ENCODE results near the gene LIPG.

Gene LIPG

GRCh38 chr18:49596687-49597086 is 34.8 kb downstream of the LIPG start:
- no peak overlapping the region for H3K27ac Mint-ChIP-seq
- H3K27me3 Mint-ChIP-seq: peaks cover 21% of the 10 kb centered on the region
- no peak overlapping the region for H3K4me3 Mint-ChIP-seq
- H3K9me3 Mint-ChIP-seq: no peaks in the 10 kb centered on the region
- H3K4me1 Mint-ChIP-seq: peaks cover 6% of the 10 kb centered on the region
- CTCF ChIA-PET: no interaction called here
- no peaks in the 10 kb centered on the region for H3K36me3 Mint-ChIP-seq
- no peak for DNase-seq

- DNase-seq: no peak
- peaks cover 6% of the 10 kb centered on the region for H3K4me1 Mint-ChIP-seq
- H3K9me3 Mint-ChIP-seq: no peaks in the 10 kb centered on the region
- H3K4me3 Mint-ChIP-seq: no peak overlapping the region
- H3K36me3 Mint-ChIP-seq: no peaks in the 10 kb centered on the region
- H3K27ac Mint-ChIP-seq: no peak overlapping the region
- peaks cover 25% of the 10 kb centered on the region for H3K27me3 Mint-ChIP-seq
- CTCF ChIA-PET: no interaction called here
Measured at GRCh38 chr18:49597157-49597931, 35.5 kb downstream of the LIPG start.

- Mint-ChIP-seq H3K27ac (no peak overlapping the region), H3K27me3 (peaks cover 46% of the 10 kb centered on the region), H3K4me3 (no peak overlapping the region), H3K36me3 (no peaks in the 10 kb centered on the region), H3K9me3 (no peaks in the 10 kb centered on the region), H3K4me1 (peaks cover 6% of the 10 kb centered on the region)
- DNase-seq: no peak
- CTCF ChIA-PET: no interaction called here
Measured at GRCh38 chr18:49601211-49601610, 39.4 kb downstream of the LIPG start.

GRCh38 chr18:49608366-49609255 is 46.8 kb downstream of the LIPG start:
- Mint-ChIP-seq H3K27ac (no peak overlapping the region), H3K9me3 (no peaks in the 10 kb centered on the region), H3K4me3 (no peak overlapping the region), H3K4me1 (no peaks in the 10 kb centered on the region), H3K36me3 (no peaks in the 10 kb centered on the region), H3K27me3 (peaks cover 30% of the 10 kb centered on the region)
- no peak for DNase-seq
- CTCF ChIA-PET: no interaction called here

- Mint-ChIP-seq H3K36me3 (no peaks in the 10 kb centered on the region), H3K4me1 (no peaks in the 10 kb centered on the region), H3K4me3 (no peak overlapping the region), H3K9me3 (no peaks in the 10 kb centered on the region), H3K27me3 (peaks cover 23% of the 10 kb centered on the region), H3K27ac (no peak overlapping the region)
- no peak for DNase-seq
- CTCF ChIA-PET: interaction anchor here (0.7 kb wide), 1 partner anchor 1164 kb away, joined by 3 read pairs; no protein-coding TSS in a partner anchor
Measured at GRCh38 chr18:49609256-49610021, 47.6 kb downstream of the LIPG start.

GRCh38 chr18:49610022-49610445 is 48.2 kb downstream of the LIPG start:
- Mint-ChIP-seq H3K4me3 (no peak overlapping the region), H3K27me3 (peaks cover 20% of the 10 kb centered on the region), H3K36me3 (no peaks in the 10 kb centered on the region), H3K9me3 (no peaks in the 10 kb centered on the region), H3K4me1 (no peaks in the 10 kb centered on the region), H3K27ac (no peak overlapping the region)
- CTCF ChIA-PET: interaction anchor here (0.7 kb wide), 1 partner anchor 1165 kb away, joined by 3 read pairs; no protein-coding TSS in a partner anchor
- DNase-seq: no peak

- no peaks in the 10 kb centered on the region for H3K36me3 Mint-ChIP-seq
- H3K4me1 Mint-ChIP-seq: no peaks in the 10 kb centered on the region
- no peak overlapping the region for H3K4me3 Mint-ChIP-seq
- no peak for DNase-seq
- CTCF ChIA-PET: no interaction called here
- no peaks in the 10 kb centered on the region for H3K9me3 Mint-ChIP-seq
- peaks cover 14% of the 10 kb centered on the region for H3K27me3 Mint-ChIP-seq
- no peak overlapping the region for H3K27ac Mint-ChIP-seq
Measured at GRCh38 chr18:49611316-49611715, 49.5 kb downstream of the LIPG start.

- Mint-ChIP-seq H3K27ac (no peak overlapping the region), H3K4me1 (no peaks in the 10 kb centered on the region), H3K4me3 (no peak overlapping the region), H3K36me3 (no peaks in the 10 kb centered on the region), H3K27me3 (peaks cover 14% of the 10 kb centered on the region), H3K9me3 (no peaks in the 10 kb centered on the region)
- CTCF ChIA-PET: interaction anchor here (1.1 kb wide), 1 partner anchor 119 kb away, joined by 3 read pairs; no protein-coding TSS in a partner anchor
- no peak for DNase-seq
Measured at GRCh38 chr18:49612515-49613033, 50.7 kb downstream of the LIPG start.

- Mint-ChIP-seq H3K4me1 (no peaks in the 10 kb centered on the region), H3K4me3 (no peak overlapping the region), H3K36me3 (no peaks in the 10 kb centered on the region), H3K9me3 (no peaks in the 10 kb centered on the region), H3K27me3 (peaks cover 14% of the 10 kb centered on the region), H3K27ac (no peak overlapping the region)
- DNase-seq: no peak
- CTCF ChIA-PET: interaction anchor here (1.1 kb wide), 1 partner anchor 118 kb away, joined by 3 read pairs; no protein-coding TSS in a partner anchor
Measured at GRCh38 chr18:49613141-49613640, 51.3 kb downstream of the LIPG start.

GRCh38 chr18:49613641-49614151 is 51.8 kb downstream of the LIPG start:
- H3K27me3 Mint-ChIP-seq: peaks cover 11% of the 10 kb centered on the region
- CTCF ChIA-PET: interaction anchor here (0.8 to 1.1 kb wide), 2 partner anchors 9 to 118 kb away, joined by 3 read pairs; no protein-coding TSS in a partner anchor
- H3K27ac Mint-ChIP-seq: no peak overlapping the region
- no peaks in the 10 kb centered on the region for H3K4me1 Mint-ChIP-seq
- H3K36me3 Mint-ChIP-seq: no peaks in the 10 kb centered on the region
- H3K4me3 Mint-ChIP-seq: no peak overlapping the region
- H3K9me3 Mint-ChIP-seq: no peaks in the 10 kb centered on the region
- no peak for DNase-seq

GRCh38 chr18:49616618-49617328 is 54.9 kb downstream of the LIPG start:
- CTCF ChIA-PET: no interaction called here
- no peaks in the 10 kb centered on the region for H3K9me3 Mint-ChIP-seq
- H3K27me3 Mint-ChIP-seq: peaks cover 37% of the 10 kb centered on the region
- DNase-seq: no peak
- H3K27ac Mint-ChIP-seq: no peak overlapping the region
- no peak overlapping the region for H3K4me3 Mint-ChIP-seq
- no peaks in the 10 kb centered on the region for H3K4me1 Mint-ChIP-seq
- no peaks in the 10 kb centered on the region for H3K36me3 Mint-ChIP-seq

- DNase-seq: no peak
- Mint-ChIP-seq H3K9me3 (no peaks in the 10 kb centered on the region), H3K4me1 (no peaks in the 10 kb centered on the region), H3K36me3 (no peaks in the 10 kb centered on the region), H3K4me3 (no peak overlapping the region), H3K27ac (no peak overlapping the region), H3K27me3 (peaks cover 42% of the 10 kb centered on the region)
- CTCF ChIA-PET: no interaction called here
Measured at GRCh38 chr18:49617329-49617695, 55.5 kb downstream of the LIPG start.

- Mint-ChIP-seq H3K9me3 (no peaks in the 10 kb centered on the region), H3K27me3 (peaks cover 42% of the 10 kb centered on the region), H3K4me3 (no peak overlapping the region), H3K36me3 (no peaks in the 10 kb centered on the region), H3K4me1 (no peaks in the 10 kb centered on the region), H3K27ac (no peak overlapping the region)
- CTCF ChIA-PET: no interaction called here
- DNase-seq: no peak
Measured at GRCh38 chr18:49617865-49618264, 56.0 kb downstream of the LIPG start.
